HG02678 (cell line): ENCODE results near the gene ETV6.

Source experiments
- ATAC-seq: cut with Tn5 transposase; IDR thresholded peaks from one replicate; pipeline ENCODE4 v1.9.1; 2021; ENCODE audit warnings: mild to moderate bottlenecking, moderate library complexity; ENCODE audit not compliant: unreplicated experiment

The ETV6 gene

DNA sequence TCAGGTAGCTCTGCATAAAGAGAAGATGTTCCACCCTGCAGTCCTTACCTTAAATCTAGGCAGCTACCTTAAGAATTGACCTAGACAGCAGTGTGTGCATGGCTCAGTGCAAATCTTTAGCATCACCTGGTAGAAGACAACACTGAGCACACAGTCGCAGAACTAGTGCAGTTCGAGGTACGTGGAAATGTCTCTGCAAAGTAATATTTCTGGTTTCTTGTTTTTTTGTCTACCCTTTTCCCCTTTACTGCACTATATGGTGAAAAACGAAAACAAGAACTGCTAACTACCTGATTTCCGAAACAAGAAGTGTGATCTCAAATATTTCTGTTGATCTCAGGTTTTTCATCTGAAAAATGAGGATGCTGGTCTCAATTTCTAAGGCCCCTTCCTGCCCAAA, 82.5 kb downstream of the ETV6 start:
- ATAC-seq = no peak

DNA sequence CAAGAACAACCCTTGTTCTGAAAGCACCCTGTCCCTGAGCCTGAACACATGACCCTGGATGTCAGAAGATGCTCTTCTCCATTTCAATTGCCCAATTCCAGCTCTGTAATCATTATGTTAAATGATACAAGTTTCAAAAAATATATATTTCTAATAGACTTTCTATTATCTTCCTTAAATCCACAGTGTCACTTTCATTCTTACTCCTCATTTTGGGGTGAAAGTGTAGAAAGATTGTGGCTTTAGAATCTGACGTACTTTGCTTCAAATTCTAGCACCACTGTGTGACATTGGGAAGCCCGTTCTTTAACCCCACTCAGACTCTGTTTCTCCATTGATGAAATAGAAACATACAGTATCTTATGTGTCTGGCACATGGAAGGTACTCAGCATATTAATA, 83.2 kb downstream of the ETV6 start:
- no peak for ATAC-seq

DNA sequence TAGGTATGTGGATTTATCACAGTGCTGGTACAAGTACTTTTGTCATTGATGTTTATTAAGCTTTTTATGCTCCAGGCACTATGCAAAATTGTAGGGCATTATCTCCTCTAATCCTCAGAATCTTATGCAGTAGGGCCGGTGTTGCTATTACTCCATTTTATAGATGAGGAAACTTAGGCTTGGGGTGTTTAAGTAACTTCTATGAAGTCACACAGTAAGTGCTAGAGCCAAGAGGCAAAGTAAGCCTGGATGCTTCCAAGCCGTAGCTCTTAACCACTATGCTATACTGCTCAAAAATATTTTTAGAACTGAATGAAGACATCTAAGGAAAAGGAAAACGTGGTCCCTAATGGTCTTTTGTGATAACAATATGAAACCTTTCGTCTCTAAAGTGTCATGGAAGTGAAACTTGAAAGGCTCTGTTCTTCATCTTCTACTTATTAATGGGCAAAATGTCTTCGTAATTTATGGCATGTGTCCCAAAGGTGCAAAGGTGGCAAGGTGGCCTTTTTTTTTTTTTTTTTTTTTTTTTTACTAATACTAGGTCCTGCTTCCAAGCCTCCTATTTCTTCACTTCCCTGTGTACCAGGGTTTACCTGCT, 85.2 kb downstream of the ETV6 start:
- ATAC-seq = no peak

DNA sequence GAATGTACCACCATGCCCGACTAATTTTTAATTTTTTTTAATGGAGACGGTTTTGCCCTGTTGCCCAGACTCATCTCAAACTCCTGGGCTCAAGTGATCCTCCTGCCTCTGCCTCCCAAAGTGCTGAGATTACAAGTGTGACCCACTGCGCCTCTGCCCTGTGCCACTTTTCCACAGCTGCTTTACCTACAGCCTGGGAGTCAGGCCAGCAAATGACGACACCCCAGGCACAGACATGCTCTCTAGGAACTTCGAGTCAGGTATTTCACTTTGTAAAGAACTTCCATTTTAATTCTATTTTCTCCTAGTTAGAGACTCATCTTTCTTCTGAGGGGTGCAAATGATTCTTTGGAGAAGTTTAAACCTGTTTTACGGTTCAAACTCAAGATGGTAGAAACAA, 89.0 kb downstream of the ETV6 start:
- no peak for ATAC-seq

DNA sequence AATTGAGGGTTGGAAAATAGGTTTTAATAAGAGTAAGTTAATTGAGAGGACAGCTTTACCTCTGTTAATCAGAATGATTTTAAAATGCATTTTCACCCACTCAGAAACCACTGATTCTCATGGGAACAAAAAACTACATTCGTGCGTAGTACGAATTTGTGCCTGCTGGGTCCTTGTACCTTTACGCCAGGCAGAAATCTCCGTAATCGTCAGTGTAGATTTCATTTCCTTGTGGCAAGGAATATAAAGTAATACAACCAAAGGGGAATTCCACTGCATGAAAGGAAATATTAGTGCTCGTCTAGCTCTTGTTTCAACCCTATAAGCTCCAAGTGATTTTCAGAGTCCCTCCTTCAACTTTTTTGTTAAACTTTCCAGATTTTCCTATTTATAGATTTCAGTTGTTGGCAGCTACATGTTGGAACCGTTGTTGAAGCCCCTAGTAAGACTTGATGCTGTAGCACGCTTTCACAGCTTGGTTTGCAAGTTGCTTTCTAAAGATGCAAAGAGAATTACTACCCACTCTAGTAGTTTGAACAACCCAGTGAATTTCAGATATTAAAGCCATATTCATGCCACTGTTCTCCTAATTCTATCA, 90.6 kb downstream of the ETV6 start:
- ATAC-seq = no peak

DNA sequence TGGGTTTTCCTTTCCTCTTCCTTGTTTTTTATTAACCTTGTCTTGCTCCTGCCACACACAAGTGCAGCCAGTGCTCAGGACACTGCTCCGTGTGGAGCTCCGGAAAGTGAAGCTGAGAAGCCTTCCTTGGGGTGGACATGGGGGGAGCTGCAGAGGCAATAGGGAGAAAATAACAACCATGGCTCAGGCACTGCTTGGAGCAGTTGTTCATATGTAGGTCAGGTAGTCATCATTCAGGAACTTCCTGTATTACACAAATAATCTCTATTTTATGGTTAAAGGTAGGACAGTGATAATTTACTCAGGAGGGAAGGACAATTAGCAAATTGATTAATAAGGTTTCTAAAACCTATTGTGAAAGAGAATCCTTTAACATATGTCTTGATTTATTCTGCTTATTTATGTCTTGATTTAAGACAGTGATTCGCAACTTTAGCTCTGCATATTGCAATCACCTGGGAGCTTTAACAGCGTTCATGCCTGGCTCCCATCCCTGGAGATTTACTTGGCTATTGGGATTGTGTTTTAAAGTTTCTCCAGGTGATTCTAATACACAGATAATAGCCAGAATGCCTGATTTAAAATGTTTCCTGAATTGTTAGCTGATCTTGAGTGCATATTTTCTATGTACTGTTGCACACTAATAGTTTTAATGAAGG, 92.1 kb downstream of the ETV6 start:
- no peak for ATAC-seq

DNA sequence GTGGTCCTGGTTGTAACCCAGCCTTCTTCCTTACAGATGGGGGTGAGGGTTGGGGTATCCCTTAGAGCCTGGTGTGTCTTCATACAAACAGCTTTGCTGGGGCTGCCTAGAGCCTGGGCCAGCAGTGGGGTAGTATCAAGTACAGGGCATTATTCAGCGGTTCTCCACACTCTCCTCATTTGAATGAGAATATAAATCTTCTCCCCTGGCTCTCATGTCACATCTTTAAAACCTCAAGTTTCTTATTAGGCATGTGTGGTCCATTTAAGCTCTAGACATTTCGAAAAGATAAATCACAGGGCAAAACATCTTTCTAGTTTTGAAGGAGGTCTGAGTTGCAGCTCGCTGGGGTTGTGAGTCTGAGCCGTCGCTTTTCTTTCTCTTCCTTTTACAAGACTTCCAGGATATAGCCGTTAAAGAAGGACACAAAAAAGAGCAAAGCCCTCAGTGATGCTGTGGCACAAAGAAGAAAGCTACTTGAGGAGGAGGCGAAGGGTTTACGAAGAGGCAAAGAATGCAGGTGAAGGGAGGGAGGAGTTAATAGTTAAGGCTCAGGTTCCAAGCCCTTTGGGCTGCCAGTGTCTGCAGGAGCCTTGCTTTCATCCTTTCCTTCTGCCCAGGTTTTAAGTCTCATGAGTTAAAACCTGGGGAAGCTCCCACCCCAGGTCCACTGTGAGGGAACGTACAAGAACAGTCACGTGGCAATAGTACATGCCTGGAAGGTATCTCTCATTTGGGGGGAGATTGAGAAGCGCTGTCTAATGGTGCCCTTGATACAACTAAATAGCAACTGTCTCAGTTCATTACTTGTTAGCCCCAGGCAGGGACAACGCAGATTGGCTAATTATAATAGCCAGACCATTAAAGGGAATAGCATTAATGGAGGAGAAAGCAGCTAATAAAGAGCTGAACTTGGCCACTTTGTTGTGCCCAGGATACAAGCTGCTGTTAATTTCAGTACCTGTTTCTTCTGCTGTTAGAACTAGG, 94.2 kb downstream of the ETV6 start:
- no peak for ATAC-seq

DNA sequence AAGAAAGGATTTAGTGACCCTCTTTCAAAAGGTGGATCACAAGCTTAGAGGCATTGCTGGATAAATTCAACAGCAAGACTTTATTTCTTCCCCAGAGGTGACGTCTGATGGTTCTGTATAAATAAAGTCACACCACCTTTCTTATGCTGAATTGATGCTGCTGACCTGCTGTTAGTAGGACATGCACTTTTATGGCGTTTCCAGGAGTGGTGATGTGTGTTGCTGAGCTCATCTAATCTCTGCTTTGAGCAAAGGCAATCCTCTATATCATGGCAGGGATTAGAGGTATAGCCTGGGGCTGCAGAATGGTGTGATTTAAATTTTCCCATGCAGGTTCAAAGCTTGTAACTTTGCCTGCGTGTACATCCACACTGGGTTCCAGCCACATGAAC, 94.9 kb downstream of the ETV6 start:
- ATAC-seq = no peak

DNA sequence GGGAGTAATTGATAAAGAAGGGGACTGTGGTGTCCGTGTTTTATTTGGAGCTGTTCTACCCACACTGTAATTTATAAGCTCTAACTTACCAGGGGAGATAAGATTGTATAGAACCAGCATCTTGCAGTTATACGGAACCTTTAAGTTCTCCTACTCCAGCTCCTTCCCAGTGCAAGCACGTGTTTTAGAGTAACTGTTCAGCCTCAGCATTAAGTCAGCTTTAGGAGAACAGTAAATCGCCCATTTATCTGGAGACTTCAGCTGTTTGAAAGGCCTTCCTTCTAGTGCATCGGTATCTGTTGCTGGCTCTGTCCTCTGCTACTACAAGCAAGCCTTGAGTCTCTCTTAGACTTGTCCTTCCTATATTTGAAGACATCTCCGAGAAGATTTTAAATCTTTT, 95.6 kb downstream of the ETV6 start:
- ATAC-seq = no peak

DNA sequence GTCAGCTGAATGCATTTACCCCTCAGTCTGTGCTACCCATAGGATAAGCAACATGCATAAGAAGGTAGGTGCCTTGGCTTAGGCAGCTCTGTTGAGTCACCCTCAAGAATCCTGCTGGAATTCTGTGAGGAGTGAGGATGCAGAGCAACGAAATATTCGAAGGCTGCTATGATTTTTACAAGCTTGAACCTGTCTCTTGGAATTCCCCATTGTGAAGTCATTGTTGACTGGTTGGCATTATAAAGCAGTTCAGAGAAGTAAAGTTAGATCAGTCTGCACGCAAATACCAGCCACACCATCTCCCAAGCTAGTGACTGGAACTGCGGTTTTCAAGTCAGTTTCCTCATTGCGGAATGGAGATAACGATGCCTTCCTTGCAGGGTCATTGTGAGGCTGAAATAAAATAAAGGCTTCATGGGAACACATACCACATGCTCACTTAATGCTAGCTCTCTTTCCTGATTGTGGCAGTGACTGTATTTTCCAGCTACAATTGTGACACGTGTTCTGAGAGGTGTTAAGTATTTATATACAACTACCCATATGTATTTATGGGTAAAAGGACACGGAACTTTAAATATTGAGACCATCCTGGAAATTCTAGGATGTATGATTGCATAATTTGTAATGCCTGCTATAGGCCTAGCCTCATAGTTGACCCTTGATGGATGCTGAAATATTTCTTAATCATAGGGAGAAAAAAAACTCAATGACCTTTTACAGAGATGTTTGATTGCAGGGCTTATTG, 96.7 kb downstream of the ETV6 start:
- ATAC-seq = no peak

DNA sequence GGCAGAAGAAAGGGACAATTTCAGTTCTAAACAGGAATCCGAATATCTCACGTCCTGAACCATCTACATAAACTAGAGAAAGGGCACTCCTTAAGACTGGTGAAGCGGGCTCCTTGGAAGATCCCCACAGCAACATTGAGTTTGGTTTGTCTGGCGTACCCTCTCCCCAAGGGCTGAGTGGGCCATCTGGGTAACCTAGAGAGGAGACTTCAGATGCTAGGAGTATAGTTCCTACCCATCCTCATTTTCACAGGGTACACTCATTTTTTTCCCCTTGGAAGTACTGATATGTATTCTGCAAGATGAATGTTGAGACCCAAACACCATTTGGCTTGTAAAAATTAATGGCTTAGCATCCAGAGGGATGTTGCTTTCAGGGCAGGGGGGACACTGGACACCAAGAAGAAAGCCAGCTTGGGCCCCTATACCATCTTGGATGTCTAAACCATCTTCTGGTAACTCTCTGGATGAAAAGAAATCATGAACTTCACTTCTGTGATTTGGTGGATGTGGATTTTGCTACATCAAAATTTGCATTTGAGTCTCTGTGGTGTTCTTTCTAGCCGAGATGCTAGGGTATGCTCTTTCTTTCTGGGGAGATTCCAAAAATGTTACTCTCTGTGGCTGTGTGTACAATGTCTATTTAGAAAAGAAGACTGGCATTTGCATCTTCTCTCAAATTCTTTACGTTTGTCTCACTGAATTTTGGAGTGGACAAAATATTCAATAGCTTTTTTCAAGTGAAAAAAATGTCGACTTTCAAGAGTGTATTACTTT, 97.7 kb downstream of the ETV6 start:
- no peak for ATAC-seq

DNA sequence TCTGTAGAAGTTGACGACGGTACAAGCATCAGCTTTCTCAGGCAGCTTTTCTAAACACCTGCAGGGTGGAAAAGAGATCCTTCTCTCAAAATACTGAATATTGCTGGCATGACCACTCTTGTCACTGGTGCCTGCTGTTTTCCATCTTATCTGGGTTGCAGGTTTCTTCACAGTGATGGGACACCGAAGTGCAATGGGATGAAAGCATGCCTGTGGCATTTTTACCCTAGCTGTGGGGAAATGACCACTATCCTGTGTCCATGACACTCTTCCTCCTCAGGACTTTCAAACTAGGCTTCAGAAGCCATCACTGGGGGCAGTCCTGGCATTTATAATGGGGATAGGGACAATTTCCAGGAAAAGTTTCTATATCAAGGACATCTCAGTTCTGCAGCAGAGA, 98.5 kb downstream of the ETV6 start:
- no peak for ATAC-seq

DNA sequence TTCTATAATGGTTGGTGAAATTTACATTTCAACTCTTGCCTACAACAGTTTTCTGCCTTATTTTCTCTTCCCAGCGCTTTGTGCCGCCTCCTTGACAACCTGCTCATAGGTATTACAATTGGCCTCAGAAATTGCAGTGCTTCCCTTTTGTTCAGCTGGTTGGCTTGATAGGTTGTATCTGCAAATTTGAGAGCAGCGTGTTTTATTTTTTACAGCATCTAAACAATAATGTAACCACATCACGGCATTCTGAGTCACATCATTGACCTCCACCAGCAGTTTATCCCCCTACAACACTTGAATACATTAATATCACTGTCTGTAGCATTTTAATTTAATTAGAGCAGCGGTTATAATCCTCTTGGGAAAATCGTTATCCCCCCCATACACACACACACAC, 99.4 kb downstream of the ETV6 start:
- no peak for ATAC-seq

DNA sequence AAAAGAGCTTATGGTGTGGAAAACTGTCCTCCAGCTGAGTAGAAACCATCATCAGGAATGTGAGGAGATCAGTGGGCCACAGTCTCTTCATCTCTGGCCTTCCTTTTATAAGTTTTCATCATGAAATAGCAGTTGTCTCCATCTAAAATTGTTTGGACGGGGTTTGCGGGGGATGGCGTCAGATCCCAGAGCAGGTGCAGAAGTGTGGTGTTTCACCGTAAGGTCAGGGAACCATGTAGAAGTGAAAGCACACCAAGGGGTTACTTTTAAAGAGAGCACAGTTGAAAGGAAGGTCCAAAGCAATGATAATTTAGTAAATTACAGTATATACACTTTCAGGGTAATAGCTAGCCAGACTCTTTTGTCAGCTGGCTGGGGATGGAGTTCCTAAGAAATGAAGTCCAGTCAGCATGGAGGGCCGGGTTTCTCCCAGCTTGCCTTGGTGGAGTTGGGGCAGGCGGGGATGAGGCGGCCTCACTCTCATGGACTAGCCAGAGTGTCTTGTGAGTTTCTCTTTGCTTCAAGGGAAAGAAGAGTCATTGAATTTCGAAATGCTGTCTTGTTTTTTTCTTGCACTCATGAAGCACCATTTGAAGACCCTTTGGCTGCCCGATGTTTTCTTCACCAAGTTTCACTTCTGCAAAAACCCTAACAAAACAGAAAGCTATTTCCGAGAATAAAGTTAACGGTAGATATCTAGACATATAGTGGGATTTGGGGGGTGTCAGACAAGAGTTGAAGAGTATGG, 100.6 kb downstream of the ETV6 start:
- peak; percentile 56 for ATAC-seq

DNA sequence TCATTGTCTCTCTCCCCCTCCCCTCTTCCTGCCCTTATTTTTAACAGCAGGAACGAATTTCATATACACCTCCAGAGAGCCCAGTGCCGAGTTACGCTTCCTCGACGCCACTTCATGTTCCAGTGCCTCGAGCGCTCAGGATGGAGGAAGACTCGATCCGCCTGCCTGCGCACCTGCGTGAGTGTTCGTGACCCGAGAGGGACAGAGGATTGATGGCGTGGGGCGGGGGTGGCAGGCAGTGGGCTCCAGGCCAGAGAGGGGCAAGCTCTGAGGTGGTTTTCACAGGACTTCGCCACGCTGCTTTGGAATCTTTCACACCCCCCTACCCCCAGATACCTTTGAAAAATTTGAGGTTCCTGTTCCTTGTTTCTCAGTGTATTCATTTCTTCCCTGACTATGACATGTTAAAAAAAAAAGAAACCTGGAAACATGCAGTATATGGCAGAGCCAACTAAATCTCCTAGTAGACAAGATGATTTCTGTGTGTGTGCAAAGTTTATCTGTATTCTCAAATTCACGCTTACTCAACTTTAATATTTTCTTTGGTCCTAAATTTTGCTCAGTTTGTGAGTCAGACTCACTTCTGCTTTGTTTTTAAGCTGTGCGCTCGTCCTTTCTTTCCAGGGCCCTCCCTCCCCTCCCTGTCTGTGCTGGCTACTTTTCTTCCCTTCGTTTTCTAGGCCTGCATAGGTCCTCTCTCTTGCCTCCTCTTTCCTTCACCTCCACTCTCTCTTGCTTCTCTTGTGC, 103.1 kb downstream of the ETV6 start:
- no peak for ATAC-seq

DNA sequence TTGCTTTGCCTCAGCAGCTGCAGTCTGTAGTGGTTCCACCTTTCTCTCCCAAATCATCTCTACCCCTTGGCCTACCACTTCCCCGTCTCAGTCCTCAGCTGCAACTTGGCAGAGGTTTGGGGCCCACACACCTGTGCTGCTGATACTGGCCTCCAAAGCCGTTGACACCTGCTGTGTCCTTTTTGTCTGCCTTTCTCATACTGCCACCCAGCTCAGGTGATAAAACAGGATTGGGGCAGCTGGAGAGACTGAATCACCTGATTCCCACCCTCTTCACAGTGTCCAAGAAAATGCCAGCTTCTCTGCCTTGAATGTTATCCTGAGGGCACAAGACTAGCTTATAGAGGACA, 103.7 kb downstream of the ETV6 start:
- peak; percentile 41 for ATAC-seq

DNA sequence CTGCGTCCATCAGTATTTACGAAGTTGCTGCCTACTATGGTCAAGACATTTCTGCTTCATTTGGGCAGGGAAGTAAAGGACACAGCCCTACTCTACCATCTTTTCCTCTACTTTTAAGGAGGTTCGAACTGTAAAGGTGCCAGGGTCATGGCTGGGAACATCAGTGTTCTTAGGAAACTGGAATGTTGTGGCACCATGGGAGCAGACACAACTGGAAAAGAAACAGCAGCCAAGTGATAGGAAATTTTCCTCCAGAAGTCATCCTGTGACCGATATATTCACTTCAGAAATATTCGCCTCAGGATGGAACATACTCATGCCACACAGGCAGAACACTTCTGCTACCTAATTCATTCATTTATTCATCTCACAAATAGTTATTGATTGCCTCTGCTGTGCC, 104.4 kb downstream of the ETV6 start:
- no peak for ATAC-seq

DNA sequence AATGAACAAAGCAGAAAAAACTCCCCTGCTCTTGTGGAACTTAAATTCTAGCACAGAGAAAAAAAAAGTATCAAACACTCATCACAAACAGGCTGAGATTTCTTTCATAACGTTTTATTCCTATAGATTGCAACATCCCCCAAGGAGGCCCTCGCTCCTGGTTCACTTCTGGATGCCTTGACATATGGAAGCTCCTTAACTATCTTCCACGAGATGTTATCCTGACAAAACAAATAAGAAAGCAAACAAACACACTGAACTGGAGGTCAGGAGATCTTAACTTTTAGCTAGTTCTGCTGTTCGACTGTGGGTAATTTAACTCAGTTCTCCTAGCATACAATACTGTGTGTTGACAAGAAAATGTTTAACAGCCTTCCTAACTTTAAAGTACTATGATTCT, 104.8 kb downstream of the ETV6 start:
- ATAC-seq = no peak
